Neural cell (in vitro differentiated cells): ENCODE measurements around the gene SYCE3. TPM values are rescaled to one million over a fixed set of nuclear protein-coding genes. Genes with fewer than 3 reads are reported as not detected.
A peak's percentile ranks its signal among the peaks of the same experiment; 100 is the strongest.

Experiments used
- H2AFZ ChIP-seq: fragments of 200-600, 300-800 bp; sonication (generic), shearing (Covaris generic); 2 replicates; pipeline ENCODE4 v1.6.0; 2014; ENCODE audit warnings: low read depth, mild to moderate bottlenecking, antibody characterized with exemption, low read length, moderate library complexity
- H3F3A ChIP-seq: fragments of 200-600 bp; shearing (Covaris generic); 2 replicates; pipeline ENCODE4 v1.6.1; 2016; ENCODE audit warnings: mild to moderate bottlenecking, moderate library complexity, mixed read lengths, antibody characterized with exemption, low read length; ENCODE audit not compliant: insufficient read depth, poor library complexity, severe bottlenecking
- H3K27ac ChIP-seq: fragments of 200-600, 300-800 bp; sonication (generic), shearing (Covaris generic); 2 replicates; pipeline ENCODE4 v1.5.1; 2014; ENCODE audit warnings: mild to moderate bottlenecking, low read length, moderate library complexity
- H3K27me3 ChIP-seq: fragments of 300-800, 200-600 bp; sonication (generic), shearing (Covaris generic); 2 replicates; pipeline ENCODE4 v1.6.0; 2014; ENCODE audit warnings: mild to moderate bottlenecking, low read depth, low read length, moderate library complexity; ENCODE audit not compliant: insufficient read depth
- H3K36me3 ChIP-seq: fragments of 300-800, 200-600 bp; sonication (generic), shearing (Covaris generic); 2 replicates; pipeline ENCODE4 v1.5.1; 2014; ENCODE audit warnings: mild to moderate bottlenecking, antibody characterized with exemption, low read length, moderate library complexity; ENCODE audit not compliant: insufficient read depth
- H3K4me2 ChIP-seq: fragments of 300-800, 200-600 bp; sonication (generic), shearing (Covaris generic); 2 replicates; pipeline ENCODE4 v1.6.0; 2014; ENCODE audit warnings: mild to moderate bottlenecking, low read length
- H3K4me3 ChIP-seq: fragments of 300-800, 200-600 bp; sonication (generic), shearing (Covaris generic); 2 replicates; pipeline ENCODE4 v1.5.1; 2014; ENCODE audit warnings: mild to moderate bottlenecking, low read length, moderate library complexity
- H3K79me2 ChIP-seq: fragments of 200-600 bp; shearing (Covaris generic); replicated peaks from 2 replicates; pipeline ENCODE4 v1.6.0; 2014; ENCODE audit warnings: mild to moderate bottlenecking, low read length, moderate library complexity; ENCODE audit not compliant: insufficient read depth
- H3K9ac ChIP-seq: fragments of 300-800, 200-600 bp; sonication (generic), shearing (Covaris generic); 2 replicates; pipeline ENCODE4 v1.6.1; 2016; ENCODE audit warnings: mild to moderate bottlenecking, low read length, mixed read lengths
- H3K9me2 ChIP-seq: fragments of 200-600 bp; shearing (Covaris generic); 2 replicates; pipeline ENCODE4 v1.6.1; 2016; ENCODE audit warnings: mild to moderate bottlenecking, low read length, mixed read lengths; ENCODE audit not compliant: insufficient read depth
- H3K9me3 ChIP-seq: fragments of 200-600, 300-800 bp; sonication (generic), shearing (Covaris generic); 2 replicates; pipeline ENCODE4 v1.6.1; 2016; ENCODE audit warnings: mild to moderate bottlenecking, mixed run types, low read length, moderate library complexity, mixed read lengths
- H4K20me1 ChIP-seq: fragments of 200-600 bp; shearing (Covaris generic); 2 replicates; pipeline ENCODE4 v1.6.1; 2016; ENCODE audit warnings: mild to moderate bottlenecking, mixed run types; ENCODE audit not compliant: insufficient read depth
- EP300 ChIP-seq: fragments of 450-650 bp; conservative IDR thresholded peaks from 2 replicates; pipeline ENCODE4 v1.6.1; 2014; ENCODE audit warnings: antibody characterized with exemption, mild to moderate bottlenecking, moderate library complexity; ENCODE audit not compliant: poor library complexity, severe bottlenecking
- EZH2 ChIP-seq: fragments of 200-600, 300-800 bp; shearing (Covaris generic), sonication (generic); IDR thresholded peaks from 2 replicates; pipeline ENCODE4 v1.6.1; 2014; ENCODE audit warnings: antibody characterized with exemption, low read length, borderline replicate concordance, mild to moderate bottlenecking; ENCODE audit not compliant: insufficient read depth, poor library complexity, severe bottlenecking
- MXI1 ChIP-seq: fragments of 450-650 bp; conservative IDR thresholded peaks from 2 replicates; pipeline ENCODE4 v1.6.1; 2014; ENCODE audit warnings: antibody characterized with exemption, mild to moderate bottlenecking; ENCODE audit not compliant: poor library complexity, severe bottlenecking
- POLR2AphosphoS5 ChIP-seq: IDR thresholded peaks from 2 replicates; pipeline ENCODE4 v1.6.1; 2012
- RAD21 ChIP-seq: fragments of 450-650 bp; conservative IDR thresholded peaks from 2 replicates; pipeline ENCODE4 v1.6.1; 2014; ENCODE audit warnings: antibody characterized with exemption, mild to moderate bottlenecking, moderate library complexity
- SMC3 ChIP-seq: fragments of 450-650 bp; conservative IDR thresholded peaks from 2 replicates; pipeline ENCODE4 v1.6.1; 2014; ENCODE audit warnings: antibody characterized with exemption, mild to moderate bottlenecking, moderate library complexity; ENCODE audit not compliant: poor library complexity
- TAF1 ChIP-seq: IDR thresholded peaks from 2 replicates; pipeline ENCODE4 v1.6.1; 2012; ENCODE audit warnings: low read depth
- polyA plus RNA-seq: library from polyadenylated mRNA; depleted of rRNA; stranded (reverse); fragments of >200 nt; gene quantifications from 2 replicates; pipeline ENCODE4 v1.2.3, GENCODE V29; 2014
- TF ChIP-seq, protein P1 (sequence below): fragments of 450-650 bp; IDR thresholded peaks from 2 replicates; pipeline ENCODE4 v1.5.1; 2014; ENCODE audit warnings: antibody characterized with exemption, mild to moderate bottlenecking, moderate library complexity; ENCODE audit not compliant: poor library complexity, severe bottlenecking
- TF ChIP-seq, protein P2 (sequence below): IDR thresholded peaks from 2 replicates; pipeline ENCODE4 v1.6.1; 2012; ENCODE audit warnings: borderline replicate concordance

Gene SYCE3
- polyA plus RNA-seq, 1 donor from 2014 or later = not detected

DNA sequence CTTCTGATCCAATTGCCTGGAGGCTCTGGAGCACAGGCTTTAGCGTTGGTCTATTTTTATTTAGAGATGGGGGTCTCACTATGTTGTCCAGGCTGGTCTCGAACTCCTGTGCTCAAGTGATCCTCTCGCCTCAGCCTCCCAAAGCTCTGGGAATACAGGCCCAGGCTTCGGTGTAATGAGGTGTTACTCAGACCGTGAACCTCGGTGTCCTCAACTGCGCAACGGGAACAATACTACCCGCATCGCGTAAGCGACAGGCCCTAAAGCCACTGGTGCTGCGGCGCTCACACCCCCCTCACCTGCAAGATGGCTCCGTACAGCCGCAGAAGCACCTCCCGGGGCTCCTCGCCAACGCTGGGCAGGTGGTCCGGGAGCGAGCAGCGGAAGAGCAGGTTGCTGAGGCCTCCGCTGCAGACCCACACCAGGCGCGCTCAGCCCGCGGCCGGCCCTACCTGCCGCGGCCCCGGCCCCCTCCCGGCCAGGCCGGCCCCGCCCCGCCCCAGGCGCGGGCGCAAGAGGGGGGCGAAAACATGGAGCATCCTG is 19.3 kb upstream of the SYCE3 start:
- H2AFZ ChIP-seq = peak overlapping the region; percentile 94
- peak overlapping the region; percentile 97 for H3K9ac ChIP-seq
- no peaks in the 10 kb centered on the region for H4K20me1 ChIP-seq
- TF ChIP-seq EZH2 (no peak), POLR2AphosphoS5 (peak; percentile 14)
- no peaks in the 10 kb centered on the region for H3K36me3 ChIP-seq
- no peaks in the 10 kb centered on the region for H3K9me2 ChIP-seq
- H3F3A ChIP-seq = no peaks in the 10 kb centered on the region
- H3K27me3 ChIP-seq = no peaks in the 10 kb centered on the region
- peak overlapping the region; percentile 93 for H3K27ac ChIP-seq
- H3K9me3 ChIP-seq = no peaks in the 10 kb centered on the region
- H3K79me2 ChIP-seq = peaks cover 9% of the 10 kb centered on the region
- H3K4me3 ChIP-seq = peak overlapping the region; percentile 96
- H3K4me2 ChIP-seq = peak overlapping the region; percentile 80

DNA sequence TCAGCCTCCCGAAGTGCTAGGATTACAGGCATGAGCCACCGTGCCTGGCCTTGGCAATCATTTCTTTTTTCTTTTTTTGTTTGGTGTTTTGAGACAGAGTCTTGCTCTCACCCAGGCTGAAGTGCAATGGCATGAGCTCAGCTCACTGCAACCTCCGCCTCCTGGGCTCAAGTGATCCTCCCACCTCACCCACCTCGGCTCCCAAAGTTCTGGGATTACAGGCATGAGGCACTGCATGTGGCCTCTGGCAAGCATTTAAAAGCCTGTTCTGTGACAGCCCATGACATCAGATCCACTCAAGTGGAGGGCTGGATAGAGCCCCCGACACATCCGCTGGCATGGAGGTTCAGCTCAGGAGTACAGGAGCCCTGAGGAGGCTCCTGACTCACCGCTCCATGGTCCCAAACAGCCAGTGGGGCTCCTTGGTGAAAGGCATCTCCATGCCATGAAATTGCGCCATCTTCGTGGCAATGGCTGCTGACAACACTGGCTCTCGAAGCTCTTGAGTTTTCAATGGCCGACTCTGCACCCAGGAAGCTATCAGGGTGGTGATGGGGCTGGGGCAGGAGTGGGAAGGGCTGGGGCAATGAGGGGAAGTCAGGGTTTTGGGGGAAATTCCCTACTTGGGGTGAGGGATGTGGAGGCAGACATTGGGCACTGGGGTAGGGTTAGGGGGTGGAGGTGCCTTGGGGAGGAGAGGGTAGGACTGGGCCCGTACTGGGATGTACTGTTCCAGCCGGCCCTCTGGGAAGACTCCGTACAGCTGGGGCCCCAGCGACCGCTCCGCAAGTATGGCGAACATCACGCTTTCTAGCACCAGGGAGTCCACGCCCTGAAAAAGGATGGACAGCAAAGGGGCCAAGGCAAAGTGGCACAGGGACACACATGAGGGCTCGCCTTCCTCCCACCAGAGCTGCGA is 18.6 kb upstream of the SYCE3 start:
- peak overlapping the region; percentile 96 for H3K4me3 ChIP-seq
- H3K9me2 ChIP-seq = no peaks in the 10 kb centered on the region
- peak overlapping the region; percentile 97 for H3K9ac ChIP-seq
- no peak overlapping the region for H2AFZ ChIP-seq
- H3K4me2 ChIP-seq = peak overlapping the region; percentile 80
- H3K36me3 ChIP-seq = no peaks in the 10 kb centered on the region
- H3K27me3 ChIP-seq = no peaks in the 10 kb centered on the region
- H3F3A ChIP-seq = no peaks in the 10 kb centered on the region
- TF ChIP-seq EP300 (no peak), RAD21 (no peak), SMC3 (no peak), TAF1 (no peak), POLR2AphosphoS5 (no peak), MXI1 (no peak), EZH2 (no peak)
- TF ChIP-seq, protein P1, sequence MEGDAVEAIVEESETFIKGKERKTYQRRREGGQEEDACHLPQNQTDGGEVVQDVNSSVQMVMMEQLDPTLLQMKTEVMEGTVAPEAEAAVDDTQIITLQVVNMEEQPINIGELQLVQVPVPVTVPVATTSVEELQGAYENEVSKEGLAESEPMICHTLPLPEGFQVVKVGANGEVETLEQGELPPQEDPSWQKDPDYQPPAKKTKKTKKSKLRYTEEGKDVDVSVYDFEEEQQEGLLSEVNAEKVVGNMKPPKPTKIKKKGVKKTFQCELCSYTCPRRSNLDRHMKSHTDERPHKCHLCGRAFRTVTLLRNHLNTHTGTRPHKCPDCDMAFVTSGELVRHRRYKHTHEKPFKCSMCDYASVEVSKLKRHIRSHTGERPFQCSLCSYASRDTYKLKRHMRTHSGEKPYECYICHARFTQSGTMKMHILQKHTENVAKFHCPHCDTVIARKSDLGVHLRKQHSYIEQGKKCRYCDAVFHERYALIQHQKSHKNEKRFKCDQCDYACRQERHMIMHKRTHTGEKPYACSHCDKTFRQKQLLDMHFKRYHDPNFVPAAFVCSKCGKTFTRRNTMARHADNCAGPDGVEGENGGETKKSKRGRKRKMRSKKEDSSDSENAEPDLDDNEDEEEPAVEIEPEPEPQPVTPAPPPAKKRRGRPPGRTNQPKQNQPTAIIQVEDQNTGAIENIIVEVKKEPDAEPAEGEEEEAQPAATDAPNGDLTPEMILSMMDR = no peak
- TF ChIP-seq, protein P2, sequence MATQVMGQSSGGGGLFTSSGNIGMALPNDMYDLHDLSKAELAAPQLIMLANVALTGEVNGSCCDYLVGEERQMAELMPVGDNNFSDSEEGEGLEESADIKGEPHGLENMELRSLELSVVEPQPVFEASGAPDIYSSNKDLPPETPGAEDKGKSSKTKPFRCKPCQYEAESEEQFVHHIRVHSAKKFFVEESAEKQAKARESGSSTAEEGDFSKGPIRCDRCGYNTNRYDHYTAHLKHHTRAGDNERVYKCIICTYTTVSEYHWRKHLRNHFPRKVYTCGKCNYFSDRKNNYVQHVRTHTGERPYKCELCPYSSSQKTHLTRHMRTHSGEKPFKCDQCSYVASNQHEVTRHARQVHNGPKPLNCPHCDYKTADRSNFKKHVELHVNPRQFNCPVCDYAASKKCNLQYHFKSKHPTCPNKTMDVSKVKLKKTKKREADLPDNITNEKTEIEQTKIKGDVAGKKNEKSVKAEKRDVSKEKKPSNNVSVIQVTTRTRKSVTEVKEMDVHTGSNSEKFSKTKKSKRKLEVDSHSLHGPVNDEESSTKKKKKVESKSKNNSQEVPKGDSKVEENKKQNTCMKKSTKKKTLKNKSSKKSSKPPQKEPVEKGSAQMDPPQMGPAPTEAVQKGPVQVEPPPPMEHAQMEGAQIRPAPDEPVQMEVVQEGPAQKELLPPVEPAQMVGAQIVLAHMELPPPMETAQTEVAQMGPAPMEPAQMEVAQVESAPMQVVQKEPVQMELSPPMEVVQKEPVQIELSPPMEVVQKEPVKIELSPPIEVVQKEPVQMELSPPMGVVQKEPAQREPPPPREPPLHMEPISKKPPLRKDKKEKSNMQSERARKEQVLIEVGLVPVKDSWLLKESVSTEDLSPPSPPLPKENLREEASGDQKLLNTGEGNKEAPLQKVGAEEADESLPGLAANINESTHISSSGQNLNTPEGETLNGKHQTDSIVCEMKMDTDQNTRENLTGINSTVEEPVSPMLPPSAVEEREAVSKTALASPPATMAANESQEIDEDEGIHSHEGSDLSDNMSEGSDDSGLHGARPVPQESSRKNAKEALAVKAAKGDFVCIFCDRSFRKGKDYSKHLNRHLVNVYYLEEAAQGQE = no peak
- H3K9me3 ChIP-seq = no peaks in the 10 kb centered on the region
- peak overlapping the region; percentile 93 for H3K27ac ChIP-seq
- no peaks in the 10 kb centered on the region for H4K20me1 ChIP-seq
- H3K79me2 ChIP-seq = peaks cover 9% of the 10 kb centered on the region
